ENCODE results near the gene PTH1R. TPM values are rescaled to one million over a fixed set of nuclear protein-coding genes. Genes with fewer than 3 reads are reported as not detected.

The PTH1R gene
- total RNA-seq, 1 donor from 2014 or later: 16.3 TPM

GRCh38 chr3:46863261-46863782, 14.2 kb upstream of the PTH1R start, which contains the start of gene MYL3:
Gene MYL3 (minus strand): TSS chr3:46863444. CDS start chr3:46863390, 54 bp downstream.
- DNase-seq (ENCODE audit: low spot score): no peak

GRCh38 chr3:46864061-46864881, 13.2 kb upstream of the PTH1R start:
- no peak for DNase-seq (ENCODE audit: low spot score)

GRCh38 chr3:46865031-46865507, 12.5 kb upstream of the PTH1R start:
- DNase-seq (ENCODE audit: low spot score): no peak

GRCh38 chr3:46865546-46865945, 12.0 kb upstream of the PTH1R start:
- DNase-seq (ENCODE audit: low spot score): no peak

GRCh38 chr3:46866032-46866595, 11.4 kb upstream of the PTH1R start:
- no peak for DNase-seq (ENCODE audit: low spot score)

GRCh38 chr3:46866720-46867549, 10.6 kb upstream of the PTH1R start:
- DNase-seq (ENCODE audit: low spot score): no peak

GRCh38 chr3:46867550-46867898, 10.0 kb upstream of the PTH1R start:
- DNase-seq (ENCODE audit: low spot score): peak; percentile 95

- DNase-seq (ENCODE audit: low spot score): no peak
Observed at GRCh38 chr3:46868287-46868686, 9.2 kb upstream of the PTH1R start.

- no peak for DNase-seq (ENCODE audit: low spot score)
Observed at GRCh38 chr3:46868948-46869347, 8.6 kb upstream of the PTH1R start.

- DNase-seq (ENCODE audit: low spot score): no peak
Observed at GRCh38 chr3:46869440-46869839, 8.1 kb upstream of the PTH1R start.

GRCh38 chr3:46870651-46871050, 6.9 kb upstream of the PTH1R start:
- no peak for DNase-seq (ENCODE audit: low spot score)

- no peak for DNase-seq (ENCODE audit: low spot score)
Observed at GRCh38 chr3:46871222-46871621, 6.3 kb upstream of the PTH1R start.

- no peak for DNase-seq (ENCODE audit: low spot score)
Observed at GRCh38 chr3:46873521-46873920, 4.0 kb upstream of the PTH1R start.

- no peak for DNase-seq (ENCODE audit: low spot score)
Observed at GRCh38 chr3:46874430-46874829, 3.1 kb upstream of the PTH1R start.

GRCh38 chr3:46875560-46875959, 2.0 kb upstream of the PTH1R start:
- no peak for DNase-seq (ENCODE audit: low spot score)

- no peak for DNase-seq (ENCODE audit: low spot score)
Observed at GRCh38 chr3:46876313-46877300, 914 bp upstream of the PTH1R start.

- DNase-seq (ENCODE audit: low spot score): no peak
Observed at GRCh38 chr3:46878781-46879436, 1.4 kb downstream of the PTH1R start.

GRCh38 chr3:46880884-46881595, 3.5 kb downstream of the PTH1R start:
- DNase-seq (ENCODE audit: low spot score): no peak

Data from mesenteric fat pad (tissue), 1 donor.